NB4 (cell line): Measurements from ENCODE around the gene C2CD2L.
"Not testable (repeated sequence)": the region's sequence is repeated elsewhere in the genome, so short reads cannot be mapped to it uniquely, and the experiment has no call there.

Experiments used
- DNase-seq: peaks from one replicate; pipeline ENCODE4 v3.0.0; 2010; ENCODE audit warnings: low read depth
- H3K4me3 ChIP-seq: one replicate; pipeline ENCODE4 v1.5.1; 2011; ENCODE audit warnings: mild to moderate bottlenecking, low read depth, low read length, moderate library complexity
- MYC ChIP-seq: IDR thresholded peaks from 2 replicates; pipeline ENCODE4 v1.6.1; 2011; ENCODE audit warnings: low read depth, low read length
- POLR2A ChIP-seq: IDR thresholded peaks from 2 replicates; pipeline ENCODE4 v1.6.1; 2011; ENCODE audit warnings: mild to moderate bottlenecking; ENCODE audit not compliant: insufficient read length; ENCODE audit errors: extremely low read depth
- TF ChIP-seq, protein P1 (sequence below): IDR thresholded peaks from one replicate; pipeline ENCODE4 v1.5.1; 2012; ENCODE audit warnings: low read depth, low read length
- TF ChIP-seq, protein P2 (sequence below): IDR thresholded peaks from 2 replicates; pipeline ENCODE4 v1.6.1; 2011; ENCODE audit warnings: low read depth, low read length

C2CD2L gene

DNA sequence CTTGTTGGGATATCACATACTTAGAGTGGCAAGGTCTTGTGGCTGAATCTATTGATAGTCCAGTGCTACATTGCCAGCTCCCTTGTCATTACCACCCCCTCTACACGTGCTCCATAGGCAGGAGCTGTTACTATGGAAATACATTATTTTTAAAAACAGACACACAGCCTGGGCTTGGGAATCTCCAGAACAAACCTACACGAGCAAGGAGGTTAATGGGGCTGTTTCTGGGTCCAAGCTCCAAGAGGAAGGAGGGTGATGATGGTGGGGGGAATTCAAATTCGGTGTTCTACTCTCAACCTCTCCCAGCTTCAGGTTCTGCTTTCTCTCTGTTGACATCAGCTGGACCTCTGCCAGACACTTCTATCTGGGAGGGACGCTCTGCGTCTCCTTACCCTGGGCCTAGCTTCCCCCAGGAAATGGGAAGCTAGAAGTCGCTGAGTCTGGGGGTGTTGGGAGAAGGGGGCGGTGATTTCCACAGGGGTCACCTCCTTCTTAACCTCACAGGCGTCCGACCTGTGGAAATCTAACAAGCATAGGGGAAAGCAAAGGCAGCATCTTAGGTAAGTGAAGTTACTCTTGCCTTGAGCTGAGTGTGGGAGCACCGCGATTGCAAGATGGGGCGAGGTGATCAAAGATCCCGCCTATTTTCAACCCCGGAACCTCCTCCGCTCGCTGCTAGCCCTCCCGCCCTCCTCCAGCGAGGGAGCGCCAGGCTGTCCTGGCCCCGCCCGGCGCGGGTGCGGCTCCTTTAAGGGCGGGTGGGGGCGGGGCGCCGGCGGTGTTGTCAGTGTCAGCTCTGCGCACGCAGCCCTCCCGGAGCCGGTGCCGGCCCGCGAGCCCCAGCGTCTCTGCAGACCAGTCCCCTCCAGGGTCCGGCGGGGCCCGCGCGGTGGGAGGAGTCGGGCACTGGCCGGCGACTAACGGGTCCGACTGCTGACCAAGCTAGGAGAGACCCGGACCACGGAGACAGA, at the start of gene C2CD2L:
Gene C2CD2L, plus strand, starts transcription at position 781 of the 974 bp plus-strand sequence. CDS start 398 bp downstream, outside the sequence.
- TF ChIP-seq, protein P1, sequence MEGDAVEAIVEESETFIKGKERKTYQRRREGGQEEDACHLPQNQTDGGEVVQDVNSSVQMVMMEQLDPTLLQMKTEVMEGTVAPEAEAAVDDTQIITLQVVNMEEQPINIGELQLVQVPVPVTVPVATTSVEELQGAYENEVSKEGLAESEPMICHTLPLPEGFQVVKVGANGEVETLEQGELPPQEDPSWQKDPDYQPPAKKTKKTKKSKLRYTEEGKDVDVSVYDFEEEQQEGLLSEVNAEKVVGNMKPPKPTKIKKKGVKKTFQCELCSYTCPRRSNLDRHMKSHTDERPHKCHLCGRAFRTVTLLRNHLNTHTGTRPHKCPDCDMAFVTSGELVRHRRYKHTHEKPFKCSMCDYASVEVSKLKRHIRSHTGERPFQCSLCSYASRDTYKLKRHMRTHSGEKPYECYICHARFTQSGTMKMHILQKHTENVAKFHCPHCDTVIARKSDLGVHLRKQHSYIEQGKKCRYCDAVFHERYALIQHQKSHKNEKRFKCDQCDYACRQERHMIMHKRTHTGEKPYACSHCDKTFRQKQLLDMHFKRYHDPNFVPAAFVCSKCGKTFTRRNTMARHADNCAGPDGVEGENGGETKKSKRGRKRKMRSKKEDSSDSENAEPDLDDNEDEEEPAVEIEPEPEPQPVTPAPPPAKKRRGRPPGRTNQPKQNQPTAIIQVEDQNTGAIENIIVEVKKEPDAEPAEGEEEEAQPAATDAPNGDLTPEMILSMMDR: no peak
- TF ChIP-seq POLR2A: peak; percentile 72
- TF ChIP-seq MYC: peak; percentile 8
- TF ChIP-seq, protein P2, sequence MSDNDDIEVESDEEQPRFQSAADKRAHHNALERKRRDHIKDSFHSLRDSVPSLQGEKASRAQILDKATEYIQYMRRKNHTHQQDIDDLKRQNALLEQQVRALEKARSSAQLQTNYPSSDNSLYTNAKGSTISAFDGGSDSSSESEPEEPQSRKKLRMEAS: peak; percentile 36
- peak; percentile 98 for DNase-seq
- H3K4me3 ChIP-seq: peak within 1 kb of the TSS; percentile 92

DNA sequence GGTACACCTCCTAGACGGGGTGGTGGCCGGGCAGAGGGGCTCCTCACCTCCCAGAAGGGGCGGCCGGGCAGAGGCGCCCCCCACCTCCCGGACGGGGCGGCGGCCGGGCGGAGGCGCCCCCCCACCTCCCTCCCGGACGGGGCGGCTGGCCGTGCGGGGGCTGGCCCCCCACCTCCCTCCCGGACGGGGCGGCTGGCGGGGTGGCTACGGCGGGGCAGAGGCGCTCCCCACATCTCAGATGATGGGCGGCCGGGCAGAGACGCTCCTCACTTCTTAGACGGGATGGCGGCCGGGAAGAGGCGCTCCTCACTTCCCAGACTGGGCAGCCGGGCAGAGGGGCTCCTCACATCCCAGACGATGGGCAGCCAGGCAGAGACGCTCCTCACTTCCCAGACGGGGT, 48.0 kb upstream of the C2CD2L start:
- DNase-seq: not testable (repeated sequence)

DNA sequence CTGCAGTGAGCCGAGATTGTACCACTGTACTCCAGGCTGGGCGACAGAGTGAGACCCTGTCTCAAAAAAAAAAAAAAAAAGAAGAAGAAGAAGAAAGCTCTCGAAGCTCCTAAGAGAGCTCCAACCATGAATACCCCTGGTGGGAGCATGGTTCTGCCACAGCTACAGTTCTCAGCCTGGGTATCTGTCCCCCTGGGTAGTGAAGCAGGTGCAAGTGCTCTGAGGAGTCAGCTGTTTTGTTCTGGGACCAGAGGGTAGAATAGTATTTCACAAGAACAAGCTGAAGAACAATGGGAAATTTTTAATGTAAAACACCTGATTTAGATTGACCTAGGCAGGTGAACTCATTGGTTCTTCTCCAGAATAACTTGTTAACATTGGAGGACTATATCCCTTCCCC, 45.9 kb upstream of the C2CD2L start:
- no peak overlapping the region for H3K4me3 ChIP-seq
- DNase-seq: no peak
- TF ChIP-seq, protein P2: no peak
- TF ChIP-seq MYC (no peak), POLR2A (no peak)
- TF ChIP-seq, protein P1: no peak

More for the DNA sequence above, 48.0 kb upstream of the C2CD2L start:
- not testable (repeated sequence) for H3K4me3 ChIP-seq

DNA sequence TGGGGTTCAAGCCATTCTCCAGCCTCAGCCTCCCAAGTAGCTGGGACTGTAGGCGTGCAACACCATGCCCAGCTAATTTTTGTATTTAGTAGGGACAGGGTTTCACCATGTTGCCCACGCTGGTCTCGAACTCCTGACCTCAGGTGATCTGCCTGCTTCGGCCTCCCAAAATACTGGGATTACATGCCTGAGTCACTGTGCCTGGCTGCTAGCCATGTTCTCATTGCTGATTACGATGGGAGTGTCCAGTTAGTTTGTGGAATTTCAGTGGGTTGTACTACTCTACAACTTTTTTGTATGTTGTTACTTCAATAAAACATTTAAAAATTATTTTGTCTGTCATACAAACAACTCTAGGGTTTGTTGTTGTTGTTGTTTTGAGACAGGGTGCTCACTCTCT, 44.4 kb upstream of the C2CD2L start:
- TF ChIP-seq POLR2A (no peak), MYC (no peak)
- TF ChIP-seq, protein P2: no peak
- TF ChIP-seq, protein P1: no peak
- DNase-seq: no peak
- H3K4me3 ChIP-seq: no peak overlapping the region

DNA sequence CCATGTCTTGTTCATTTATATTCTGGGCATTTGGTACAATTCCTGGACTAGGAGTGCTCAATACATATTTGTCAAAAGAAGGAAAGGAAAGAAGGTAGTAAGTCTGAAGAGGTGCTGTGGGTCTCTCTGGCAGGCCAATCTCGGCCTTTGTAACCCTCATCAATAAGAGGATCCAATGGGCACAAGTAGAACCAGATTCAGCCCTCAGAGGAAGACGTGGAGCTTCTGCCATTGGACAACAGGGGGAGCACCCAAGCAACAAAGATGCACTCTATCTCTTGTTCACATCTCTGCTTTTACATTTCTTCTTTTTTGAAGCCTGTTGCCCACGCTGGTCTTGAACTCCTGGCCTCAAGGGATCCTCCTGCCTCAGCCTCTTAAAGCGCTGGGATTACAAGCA, 41.8 kb upstream of the C2CD2L start:
- TF ChIP-seq, protein P1: peak; percentile 68
- TF ChIP-seq, protein P2: no peak
- peak; percentile 72 for DNase-seq
- H3K4me3 ChIP-seq: no peak overlapping the region

DNA sequence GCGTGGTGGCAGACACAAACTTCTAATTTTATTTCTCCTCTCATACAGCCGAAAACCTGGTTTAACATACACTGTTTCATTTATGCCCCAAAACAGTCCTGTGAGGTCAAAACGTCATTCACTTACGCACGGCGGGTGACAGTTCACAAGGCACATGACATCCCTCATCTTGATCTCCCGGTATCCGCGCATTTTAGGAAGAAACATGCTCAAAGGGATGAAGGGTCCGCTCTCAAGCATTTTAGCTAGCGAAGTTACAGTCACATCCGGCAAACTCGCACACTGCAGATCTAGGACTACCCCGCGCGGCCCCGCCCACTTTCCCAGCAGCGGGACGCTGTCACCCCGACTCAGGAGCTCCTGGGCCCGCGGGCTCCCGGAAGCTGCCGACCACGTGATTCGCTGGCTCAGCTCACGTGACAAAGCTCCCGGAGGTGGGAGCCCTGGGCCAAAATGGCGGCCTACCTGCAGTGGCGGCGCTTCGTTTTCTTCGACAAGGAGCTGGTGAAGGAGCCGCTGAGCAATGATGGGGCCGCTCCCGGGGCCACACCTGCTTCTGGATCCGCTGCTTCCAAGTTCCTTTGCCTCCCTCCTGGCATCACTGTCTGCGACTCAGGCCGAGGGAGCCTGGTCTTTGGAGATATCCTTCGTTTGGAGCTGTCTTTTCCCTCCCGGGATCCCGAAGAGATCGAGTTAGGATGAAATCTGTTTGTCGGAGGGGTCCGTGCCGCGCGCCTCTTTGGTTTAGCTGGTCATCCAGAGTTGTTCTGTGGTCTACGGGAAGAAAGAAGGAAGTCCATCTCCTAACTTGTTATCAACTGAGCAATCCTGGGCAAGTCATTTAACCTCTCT, 39.5 kb upstream of the C2CD2L start, which contains the start of gene VPS11:
Gene VPS11, plus strand, starts transcription at position 448 of the 852 bp plus-strand sequence. Its CDS starts 6 bp downstream, at position 454.
- peak within 1 kb of the TSS; percentile 95 for H3K4me3 ChIP-seq
- peak; percentile 99 for DNase-seq
- TF ChIP-seq, protein P2: peak; percentile 100
- TF ChIP-seq, protein P1: no peak
- TF ChIP-seq MYC: 0 out of 2 replicates have a peak, but pooled peaks have one; percentile 23
- TF ChIP-seq POLR2A: peak; percentile 55
